CD14-positive monocyte (primary cell): ENCODE measurements around the gene RXFP2. TPM values are rescaled to one million over a fixed set of nuclear protein-coding genes. Genes with fewer than 3 reads are reported as not detected.

Experiments
- DNase-seq, 3 donors: peaks; one replicate each; pipeline ENCODE4 v3.0.0-alpha.2; 2011 to 2022
- H2AFZ ChIP-seq: 2 replicates; pipeline ENCODE4 v1.6.0; 2012; ENCODE audit warnings: mild to moderate bottlenecking, low read depth, low read length, inconsistent platforms; ENCODE audit not compliant: insufficient read depth, poor library complexity, severe bottlenecking
- H3K27ac ChIP-seq, 2 donors: 1 replicate in 1 of 2; 2 replicates in 1 of 2; pipeline ENCODE4 v1.5.1; 2012 to 2013; ENCODE audit warnings: low read length in 2 of 2, control low read depth in 1 of 2, inconsistent platforms in 1 of 2, low read depth in 1 of 2, mild to moderate bottlenecking in 1 of 2
- H3K27me3 ChIP-seq, 2 donors: one replicate each; pipeline versions ENCODE4 v1.6.0 to v1.6.1; 2011 to 2013; ENCODE audit warnings: low read length in 2 of 2; ENCODE audit not compliant: control insufficient read depth in 2 of 2, insufficient read depth in 2 of 2
- H3K36me3 ChIP-seq, 2 donors: replicated peaks in 1 of 2; 1 replicate in 1 of 2; 2 replicates in 1 of 2; pipeline versions ENCODE4 v1.5.1 to v1.6.1; 2012 to 2013; ENCODE audit warnings: low read length in 2 of 2, control low read depth in 1 of 2, inconsistent platforms in 1 of 2, mild to moderate bottlenecking in 1 of 2; ENCODE audit not compliant: insufficient read depth in 2 of 2, control insufficient read depth in 1 of 2
- H3K4me1 ChIP-seq, 2 donors: 1 replicate in 1 of 2; 2 replicates in 1 of 2; pipeline versions ENCODE4 v1.5.1 to v1.6.1; 2012 to 2013; ENCODE audit warnings: low read length in 2 of 2, control low read depth in 1 of 2, inconsistent platforms in 1 of 2, mild to moderate bottlenecking in 1 of 2, moderate library complexity in 1 of 2; ENCODE audit not compliant: insufficient read depth in 2 of 2, control insufficient read depth in 1 of 2
- H3K4me2 ChIP-seq: replicated peaks from 2 replicates; pipeline ENCODE3; 2012; ENCODE audit warnings: low read length, moderate library complexity, mild to moderate bottlenecking; ENCODE audit not compliant: poor library complexity, severe bottlenecking; ENCODE audit errors: extremely low read depth
- H3K4me3 ChIP-seq, 3 experiments: fragments of 200-600 bp in 1 of 3; sonication (generic) in 1 of 3; replicated peaks in 1 of 3; 1 replicate in 2 of 3; 2 replicates in 1 of 3; pipeline ENCODE4 v1.5.1; 2011 to 2013; ENCODE audit warnings: low read length in 3 of 3, mild to moderate bottlenecking in 3 of 3, control low read depth in 2 of 3, low read depth in 2 of 3, inconsistent platforms in 1 of 3, moderate library complexity in 1 of 3
- H3K79me2 ChIP-seq: 2 replicates; pipeline ENCODE4 v1.6.0; 2012; ENCODE audit warnings: mild to moderate bottlenecking, control low read depth, inconsistent platforms, low read length, moderate library complexity; ENCODE audit not compliant: insufficient read depth
- H3K9ac ChIP-seq: 2 replicates; pipeline ENCODE4 v1.6.0; 2017; ENCODE audit warnings: low read length, mild to moderate bottlenecking; ENCODE audit not compliant: insufficient read depth, poor library complexity, severe bottlenecking
- H3K9me3 ChIP-seq, 2 donors: replicated peaks in 1 of 2; 1 replicate in 1 of 2; 2 replicates in 1 of 2; pipeline versions ENCODE4 v1.5.1 to v1.6.1; 2012 to 2013; ENCODE audit warnings: low read length in 2 of 2, control low read depth in 1 of 2; ENCODE audit not compliant: control insufficient read depth in 1 of 2, insufficient read depth in 1 of 2
- H4K20me1 ChIP-seq: 2 replicates; pipeline ENCODE4 v1.6.0; 2012; ENCODE audit warnings: mild to moderate bottlenecking, low read length, control low read depth, moderate library complexity; ENCODE audit not compliant: insufficient read depth
- H3K27ac Mint-ChIP-seq, 7 donors: one replicate each; pipeline ENCODE4 v1.8.0; 2020; ENCODE audit warnings: mild to moderate bottlenecking in 7 of 7, mixed read lengths in 7 of 7, moderate library complexity in 6 of 7, inconsistent platforms in 2 of 7
- H3K27me3 Mint-ChIP-seq, 3 donors: one replicate each; pipeline ENCODE4 v1.8.0; 2021 to 2022; ENCODE audit warnings: low read depth in 3 of 3, mild to moderate bottlenecking in 3 of 3, mixed read lengths in 3 of 3, moderate library complexity in 3 of 3, inconsistent platforms in 1 of 3
- H3K36me3 Mint-ChIP-seq, 2 donors: one replicate each; pipeline ENCODE4 v1.8.0; 2020; ENCODE audit warnings: mixed read lengths in 2 of 2, inconsistent platforms in 1 of 2, mild to moderate bottlenecking in 1 of 2
- H3K4me1 Mint-ChIP-seq: one replicate; pipeline ENCODE4 v1.8.0; 2020; ENCODE audit warnings: mild to moderate bottlenecking, mixed read lengths
- H3K4me3 Mint-ChIP-seq, 2 donors: one replicate each; pipeline ENCODE4 v1.8.0; 2020; ENCODE audit warnings: mild to moderate bottlenecking in 2 of 2, mixed read lengths in 2 of 2, moderate library complexity in 1 of 2
- H3K9me3 Mint-ChIP-seq, 7 donors: one replicate each; pipeline ENCODE4 v1.8.0; 2020 to 2022; ENCODE audit warnings: mixed read lengths in 7 of 7, mild to moderate bottlenecking in 6 of 7, moderate library complexity in 6 of 7, inconsistent platforms in 2 of 7
- WGBS: methylation state at CpG from one replicate; pipeline ENCODE4 v1.1.5; 2013; ENCODE audit warnings: missing lambda C conversion rate; ENCODE audit not compliant: insufficient coverage; 5-methylcytosine and 5-hydroxymethylcytosine counted together
- intact Hi-C, 2 donors: fragments of 100-400 bp; cut with micrococcal nuclease; formaldehyde crosslinking; loops; one replicate each; pipeline versions ENCODE4 v1.15.0 to v1.15.1; 2023
- polyA plus RNA-seq, 3 donors: library from polyadenylated mRNA; depleted of rRNA in 1 of 3; unstranded in 2 of 3; stranded (reverse) in 1 of 3; fragments of 300-500 nt in 2 of 3; fragments of >200 nt in 1 of 3; fragmentation: Illumina TruSeq in 2 of 3; gene quantifications; 1 replicate in 2 of 3; 2 replicates in 1 of 3; pipeline ENCODE4 v1.2.3, GENCODE V29; 2012 to 2021
- TF ChIP-seq, protein P1 (sequence below): fragments of 200-600 bp; IDR thresholded peaks from one replicate; pipeline ENCODE4 v1.8.0; 2022; ENCODE audit warnings: antibody characterized with exemption, mild to moderate bottlenecking

The RXFP2 gene
- polyA plus RNA-seq, 3 donors, result 0.38 to 0.69 TPM; not detected in 1

DNA sequence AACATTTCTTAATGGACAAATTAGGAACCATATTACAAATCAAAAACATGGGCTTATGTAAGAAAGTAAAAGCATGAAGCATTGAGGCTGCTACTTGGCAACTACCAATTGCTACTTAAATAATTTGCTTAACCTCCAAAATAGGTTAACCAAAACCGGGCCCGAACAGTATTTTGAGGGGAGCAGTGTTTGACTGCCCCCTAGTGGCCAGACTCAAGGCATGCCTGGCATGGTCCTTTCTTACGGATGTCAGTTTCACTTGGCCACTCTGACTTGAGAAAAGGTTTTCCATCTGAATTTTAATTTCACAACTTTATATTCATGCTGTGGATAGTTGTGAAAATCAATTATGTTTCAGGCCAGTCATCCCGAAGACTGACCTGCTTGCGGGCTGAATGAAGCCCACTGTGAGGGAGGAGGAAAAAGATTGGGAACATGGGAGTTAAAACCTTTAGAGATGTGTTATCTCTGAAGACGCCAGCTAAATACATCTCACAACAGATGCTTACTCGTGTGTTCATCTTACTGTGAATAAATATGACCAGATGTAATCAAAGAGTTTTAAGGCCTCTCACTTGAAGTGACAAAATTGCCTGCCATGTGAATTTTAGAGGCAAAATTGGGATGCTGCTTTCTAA is 2.9 kb downstream of the RXFP2 start:
- peak overlapping the region in 3 of 7 donors; percentile 27 to 80 (median 68) for H3K27ac Mint-ChIP-seq
- WGBS, result 8% methylated on average over 2 of the region's 7 CpGs
- H2AFZ ChIP-seq, result peak overlapping the region; percentile 59

DNA sequence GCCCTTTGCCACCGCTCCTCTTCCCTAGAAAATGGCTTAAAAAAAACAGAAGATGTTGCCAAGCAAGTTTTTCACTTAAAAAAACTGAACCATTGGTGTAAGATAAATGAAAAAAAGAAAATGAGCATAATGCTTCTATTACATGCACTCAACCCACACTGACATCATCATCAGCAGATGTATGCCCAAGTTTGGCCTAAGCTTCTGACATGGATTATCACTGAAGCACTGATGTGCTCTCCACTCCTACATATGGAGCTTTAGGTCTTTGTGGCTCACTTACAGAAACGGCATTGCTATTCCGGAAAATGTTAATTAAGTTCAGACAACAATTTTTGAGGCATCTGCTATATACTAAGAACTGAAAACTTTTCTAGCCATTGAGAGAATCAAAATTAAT is 8.0 kb downstream of the RXFP2 start:
- H3K27me3 ChIP-seq, result no peaks in the 10 kb centered on the region
- Mint-ChIP-seq H3K9me3 (no peaks in the 10 kb centered on the region), H3K4me3 (no peak overlapping the region), H3K27ac (no peak overlapping the region), H3K36me3 (peaks cover 15 to 24% of the 10 kb centered on the region in 2 donors), H3K27me3 (peaks cover under 1 to 3% (median under 1%) of the 10 kb centered on the region in 3 donors), H3K4me1 (peaks cover 10% of the 10 kb centered on the region)
- no peaks in the 10 kb centered on the region for H3K79me2 ChIP-seq
- TF ChIP-seq, protein P1, sequence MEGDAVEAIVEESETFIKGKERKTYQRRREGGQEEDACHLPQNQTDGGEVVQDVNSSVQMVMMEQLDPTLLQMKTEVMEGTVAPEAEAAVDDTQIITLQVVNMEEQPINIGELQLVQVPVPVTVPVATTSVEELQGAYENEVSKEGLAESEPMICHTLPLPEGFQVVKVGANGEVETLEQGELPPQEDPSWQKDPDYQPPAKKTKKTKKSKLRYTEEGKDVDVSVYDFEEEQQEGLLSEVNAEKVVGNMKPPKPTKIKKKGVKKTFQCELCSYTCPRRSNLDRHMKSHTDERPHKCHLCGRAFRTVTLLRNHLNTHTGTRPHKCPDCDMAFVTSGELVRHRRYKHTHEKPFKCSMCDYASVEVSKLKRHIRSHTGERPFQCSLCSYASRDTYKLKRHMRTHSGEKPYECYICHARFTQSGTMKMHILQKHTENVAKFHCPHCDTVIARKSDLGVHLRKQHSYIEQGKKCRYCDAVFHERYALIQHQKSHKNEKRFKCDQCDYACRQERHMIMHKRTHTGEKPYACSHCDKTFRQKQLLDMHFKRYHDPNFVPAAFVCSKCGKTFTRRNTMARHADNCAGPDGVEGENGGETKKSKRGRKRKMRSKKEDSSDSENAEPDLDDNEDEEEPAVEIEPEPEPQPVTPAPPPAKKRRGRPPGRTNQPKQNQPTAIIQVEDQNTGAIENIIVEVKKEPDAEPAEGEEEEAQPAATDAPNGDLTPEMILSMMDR, result no peak
- intact Hi-C loops, result no loop called here
- H4K20me1 ChIP-seq, result no peaks in the 10 kb centered on the region
- no peak overlapping the region for H3K9ac ChIP-seq
- H3K4me3 ChIP-seq, result no peak overlapping the region
- H3K27ac ChIP-seq, result no peak overlapping the region
- H3K4me2 ChIP-seq, result no peak overlapping the region
- peaks cover 7 to 13% of the 10 kb centered on the region in 2 donors for H3K4me1 ChIP-seq
- no peak overlapping the region for H2AFZ ChIP-seq
- no peak for DNase-seq
- 100% methylated on average over 2 of the region's 3 CpGs for WGBS
- no peaks in the 10 kb centered on the region for H3K36me3 ChIP-seq
- no peaks in the 10 kb centered on the region for H3K9me3 ChIP-seq

More for the DNA sequence above, 2.9 kb downstream of the RXFP2 start:
- no peaks in the 10 kb centered on the region for H4K20me1 ChIP-seq
- intact Hi-C loops, result loop anchor here (5.0 kb wide), 1 partner anchor 310 kb away; no protein-coding TSS in a partner anchor
- peaks cover 3 to 11% of the 10 kb centered on the region in 2 donors for H3K36me3 Mint-ChIP-seq
- no peaks in the 10 kb centered on the region for H3K36me3 ChIP-seq
- no peak overlapping the region for H3K4me3 ChIP-seq
- DNase-seq, result peak; percentile 50 to 66 (median 59)
- H3K9ac ChIP-seq, result no peak overlapping the region
- TF ChIP-seq, protein P1, result peak; percentile 99
- peak overlapping the region; percentile 23 for H3K4me2 ChIP-seq
- peaks cover 11% of the 10 kb centered on the region for H3K4me1 Mint-ChIP-seq
- peaks cover 0 to 4% (median 2%) of the 10 kb centered on the region in 3 donors for H3K27me3 Mint-ChIP-seq
- no peaks in the 10 kb centered on the region for H3K27me3 ChIP-seq
- no peaks in the 10 kb centered on the region for H3K9me3 Mint-ChIP-seq
- no peak overlapping the region for H3K27ac ChIP-seq
- H3K4me1 ChIP-seq, result peaks cover 5 to 14% of the 10 kb centered on the region in 2 donors
- no peaks in the 10 kb centered on the region for H3K9me3 ChIP-seq
- peak overlapping the region; percentile 34 to 78 for H3K4me3 Mint-ChIP-seq
- no peaks in the 10 kb centered on the region for H3K79me2 ChIP-seq
